T1000 (cell line): Measurements from ENCODE around the gene GKAP1.
"Not testable (repeated sequence)": the region's sequence is repeated elsewhere in the genome, so short reads cannot be mapped to it uniquely, and the experiment has no call there.

Experiments
- DNase-seq: peaks from one replicate; lab custom pipeline; 2025; ENCODE audit warnings: mixed read lengths; lab: John Stamatoyannopoulos, UW

The GKAP1 gene

DNA sequence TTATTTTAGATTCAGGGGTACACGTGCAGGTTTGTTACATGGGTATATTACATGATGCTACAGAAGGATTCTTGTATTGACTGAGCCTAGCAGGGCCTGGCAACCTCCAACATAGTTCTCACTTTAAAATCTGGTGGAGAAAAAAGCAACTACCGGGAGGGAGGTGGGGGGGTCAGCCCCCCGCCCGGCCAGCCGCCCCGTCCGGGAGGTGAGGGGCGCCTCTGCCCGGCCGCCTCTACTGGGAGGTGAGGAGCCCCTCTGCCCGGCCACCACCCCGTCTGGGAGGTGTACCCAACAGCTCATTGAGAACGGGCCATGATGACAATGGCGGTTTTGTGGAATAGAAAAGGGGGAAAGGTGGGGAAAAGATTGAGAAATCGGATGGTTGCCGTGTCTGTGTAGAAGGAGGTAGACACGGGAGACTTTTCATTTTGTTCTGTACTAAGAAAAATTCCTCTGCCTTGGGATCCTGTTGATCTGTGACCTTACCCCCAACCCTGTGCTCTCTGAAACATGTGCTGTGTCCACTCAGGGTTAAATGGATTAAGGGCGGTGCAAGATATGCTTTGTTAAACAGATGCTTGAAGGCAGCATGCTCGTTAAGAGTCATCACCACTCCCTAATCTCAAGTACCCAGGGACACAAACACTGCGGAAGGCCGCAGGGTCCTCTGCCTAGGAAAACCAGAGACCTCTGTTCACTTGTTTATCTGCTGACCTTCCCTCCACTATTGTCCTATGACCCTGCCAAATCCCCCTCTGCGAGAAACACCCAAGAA is 88.8 kb downstream of the GKAP1 start:
- DNase-seq = not testable (repeated sequence)

DNA sequence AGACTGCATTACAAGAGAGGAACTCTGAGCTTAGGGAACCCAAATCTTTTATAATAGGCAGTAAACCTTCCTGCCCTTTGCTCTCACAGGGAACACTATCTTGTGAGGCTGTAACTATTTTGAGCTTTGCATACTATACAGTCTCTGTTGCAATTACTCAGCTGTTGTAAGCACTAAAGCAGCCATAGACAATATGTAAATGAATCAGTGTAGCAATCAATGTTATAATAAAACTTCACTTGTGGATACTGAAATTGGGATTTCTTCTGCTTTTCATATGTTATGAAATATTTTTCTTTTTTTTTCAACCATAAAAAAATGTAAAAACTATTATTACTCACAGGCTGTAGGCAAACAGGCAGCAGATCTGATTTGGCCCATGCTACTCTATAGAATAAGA is 93.1 kb downstream of the GKAP1 start:
- no peak for DNase-seq

DNA sequence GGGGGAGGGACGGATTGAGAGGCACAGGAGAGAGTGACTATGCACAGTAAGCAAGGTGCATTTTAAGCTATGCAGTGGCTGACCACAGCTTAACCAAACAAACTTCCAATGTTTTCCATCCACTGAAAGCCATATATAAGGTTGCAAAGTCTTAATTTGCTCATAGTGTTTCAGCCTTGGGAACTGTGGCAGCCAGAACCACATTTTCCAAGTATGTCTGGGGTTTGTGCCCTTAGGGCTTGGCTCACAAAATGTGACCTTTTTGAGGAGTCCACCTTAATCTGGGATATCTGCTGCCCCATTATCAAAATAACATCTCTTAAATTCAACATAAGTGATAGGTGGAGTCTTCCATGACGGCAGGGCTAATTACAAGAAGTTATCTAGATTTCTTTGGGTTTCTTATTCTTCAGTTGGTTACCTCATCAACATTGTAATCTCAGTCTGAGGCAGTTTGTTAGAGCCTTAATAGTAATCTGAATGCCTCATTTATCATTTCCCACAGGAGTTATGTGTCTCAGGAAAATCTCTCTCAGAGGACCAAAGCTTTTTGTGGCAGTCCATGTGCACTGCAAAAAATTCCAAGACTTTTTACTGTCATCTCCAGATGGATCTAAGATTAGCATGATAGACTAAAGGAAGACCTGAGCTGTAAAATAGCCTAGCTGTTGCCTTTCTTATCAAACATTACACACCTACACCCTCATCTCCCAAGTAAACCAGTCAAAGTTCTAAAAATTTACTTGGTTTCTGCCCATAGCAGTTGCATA is 94.7 kb downstream of the GKAP1 start:
- no peak for DNase-seq

DNA sequence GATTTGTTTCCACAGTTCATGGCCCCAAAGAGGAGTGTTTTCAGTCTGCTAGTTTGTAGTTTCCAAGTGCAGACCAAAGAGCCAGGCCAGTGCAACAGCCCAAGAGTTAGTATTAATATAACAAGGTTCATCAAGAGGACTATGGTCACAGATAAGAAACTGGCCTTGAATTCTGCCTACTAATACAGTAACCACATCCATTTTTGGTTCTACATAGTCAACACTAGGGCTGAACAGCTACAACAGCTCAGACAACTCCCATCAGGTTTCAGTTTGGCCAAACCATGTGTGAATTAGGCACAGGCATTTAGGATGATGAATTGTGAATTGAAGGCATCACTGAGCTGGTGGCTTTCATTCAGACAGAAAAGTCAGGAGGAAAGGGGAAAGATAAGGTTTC is 96.1 kb downstream of the GKAP1 start:
- DNase-seq = no peak

DNA sequence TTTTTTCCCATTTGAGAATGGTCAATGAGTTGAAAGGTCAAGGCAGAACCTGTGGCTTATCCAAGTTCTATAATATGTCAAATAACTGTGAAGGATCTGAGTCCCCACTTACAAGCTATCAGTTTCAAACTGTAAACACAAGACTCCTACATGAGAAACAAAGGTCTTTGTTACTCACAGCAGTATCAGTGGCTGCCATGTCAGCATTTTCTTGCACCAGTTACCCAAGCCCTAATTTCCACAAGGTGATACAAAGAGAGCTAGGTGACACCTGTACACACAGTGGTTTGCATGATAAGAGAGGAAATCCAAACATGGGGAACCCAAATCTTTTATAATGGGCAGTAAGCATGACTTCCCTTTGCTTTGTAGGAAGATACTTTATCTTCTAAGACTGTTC is 101.8 kb downstream of the GKAP1 start:
- DNase-seq = no peak

DNA sequence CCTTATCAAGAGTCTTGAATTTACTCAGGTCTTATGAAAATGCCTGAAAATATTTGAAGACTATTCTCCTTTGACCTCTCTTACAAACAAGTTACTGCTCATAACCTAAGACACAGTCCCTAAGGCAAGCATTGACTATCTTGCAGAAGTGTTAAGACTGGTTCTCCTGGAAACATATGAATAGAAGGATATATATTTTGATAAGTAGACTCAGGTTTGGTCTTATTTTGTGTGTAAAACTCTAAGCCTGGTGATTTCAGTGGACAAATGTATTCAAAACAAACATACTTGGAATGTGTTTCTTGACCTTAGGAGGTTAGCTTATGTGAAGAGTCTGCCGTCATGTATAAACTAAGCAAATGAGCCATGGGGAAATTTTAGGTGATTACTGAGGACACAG is 102.3 kb downstream of the GKAP1 start:
- no peak for DNase-seq

DNA sequence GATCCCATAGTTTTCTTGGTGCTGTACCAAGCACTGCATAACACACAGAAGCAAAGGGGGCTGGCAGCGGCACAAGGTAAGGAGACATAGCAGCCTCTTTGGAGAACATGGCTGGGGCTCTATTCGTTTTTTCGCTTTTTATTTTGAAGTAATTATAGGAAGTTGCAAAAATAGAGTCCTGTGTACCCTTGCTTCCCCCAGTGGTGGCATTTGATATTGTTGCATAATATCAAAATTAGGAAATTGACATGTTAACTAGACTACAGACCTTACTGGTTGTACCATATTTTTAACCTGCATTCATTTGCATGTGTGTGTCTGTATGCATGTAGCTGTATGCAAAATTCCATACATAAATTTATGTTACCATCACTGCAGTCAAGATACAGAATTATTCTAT is 103.2 kb downstream of the GKAP1 start:
- no peak for DNase-seq

DNA sequence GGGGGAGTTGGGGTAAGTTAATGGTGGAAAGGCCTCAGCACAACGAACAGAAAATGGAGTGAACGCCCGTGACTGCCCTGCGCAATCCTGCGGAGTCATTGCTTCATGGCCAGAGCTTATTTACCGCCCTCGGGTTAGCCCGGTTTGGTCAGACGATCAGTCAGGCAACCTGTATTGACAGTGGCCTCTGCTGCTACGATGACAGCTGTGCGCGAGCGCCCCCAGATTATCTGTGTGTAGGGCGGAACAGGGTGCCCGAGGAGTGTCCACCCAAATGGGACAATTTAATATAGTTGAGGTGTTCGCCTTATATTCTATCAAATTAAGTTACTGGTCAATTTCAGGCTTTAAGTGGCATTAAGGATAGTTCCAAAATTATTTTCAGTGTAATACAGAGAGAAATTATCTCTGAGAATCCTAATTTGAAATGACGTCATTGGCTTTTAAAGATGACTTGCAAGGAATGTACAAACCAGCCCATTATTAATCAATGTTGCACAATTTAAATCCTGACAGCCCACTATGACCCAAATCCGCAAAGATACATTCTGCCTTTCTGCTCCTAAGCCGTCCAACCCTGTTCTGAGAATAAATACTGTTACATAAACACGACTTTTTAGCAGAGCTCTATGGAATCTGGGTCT is 108.9 kb downstream of the GKAP1 start:
- peak; percentile 43 for DNase-seq

DNA sequence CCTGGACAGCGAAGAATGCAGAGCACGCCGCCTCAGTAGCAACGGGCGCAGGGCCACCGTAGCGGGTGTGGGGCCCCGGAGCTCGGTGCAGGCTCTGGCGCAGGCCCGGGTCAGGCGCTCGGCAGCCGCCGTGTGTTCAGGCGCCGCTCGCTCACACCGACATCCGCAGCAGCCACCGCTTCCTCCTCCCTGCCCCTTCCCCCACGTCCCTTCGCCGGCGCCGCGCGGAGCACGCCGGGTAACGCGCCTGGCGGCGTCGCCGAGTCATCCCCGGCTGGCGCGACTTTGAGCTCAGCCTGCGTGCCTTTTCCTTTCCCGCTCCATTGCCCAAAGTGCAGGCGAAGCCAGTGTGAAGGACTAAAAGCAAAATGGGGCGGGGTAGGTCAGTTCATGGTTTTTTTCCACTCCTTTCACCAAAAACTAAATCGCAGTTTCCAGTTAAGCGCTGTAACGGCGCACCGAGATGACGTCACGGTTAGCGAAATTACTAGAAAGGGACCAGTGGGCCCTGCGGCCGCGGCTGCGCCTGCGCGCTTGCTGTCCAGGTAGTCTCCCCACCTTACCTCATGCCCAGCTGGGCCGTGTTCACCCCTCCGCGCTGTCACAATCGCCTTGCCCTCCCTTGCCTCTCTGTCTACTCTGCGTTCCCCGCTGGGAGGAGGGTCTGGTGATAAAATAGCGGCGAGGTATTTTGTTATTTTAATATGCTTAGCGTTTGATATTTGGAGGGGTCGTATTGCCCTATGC is 109.6 kb downstream of the GKAP1 start, which contains the start of gene UBQLN1:
Gene UBQLN1 (minus strand): TSS at position 191 of the 747 bp plus-strand sequence. CDS start 279 bp downstream, outside the sequence.
- peak; percentile 88 for DNase-seq

DNA sequence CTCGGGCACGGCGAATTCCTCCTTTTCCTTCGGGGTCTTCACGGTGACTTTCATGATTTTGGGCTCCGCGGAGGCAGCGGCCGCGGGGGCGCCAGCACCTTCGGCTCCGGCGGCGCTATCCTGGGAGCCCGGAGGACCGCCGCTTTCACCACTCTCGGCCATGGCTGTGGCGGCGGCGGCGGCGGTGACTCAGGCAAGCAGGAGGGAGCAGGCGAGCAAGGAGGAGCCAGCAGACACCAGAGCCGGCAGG is 110.1 kb downstream of the GKAP1 start:
- peak; percentile 75 for DNase-seq

DNA sequence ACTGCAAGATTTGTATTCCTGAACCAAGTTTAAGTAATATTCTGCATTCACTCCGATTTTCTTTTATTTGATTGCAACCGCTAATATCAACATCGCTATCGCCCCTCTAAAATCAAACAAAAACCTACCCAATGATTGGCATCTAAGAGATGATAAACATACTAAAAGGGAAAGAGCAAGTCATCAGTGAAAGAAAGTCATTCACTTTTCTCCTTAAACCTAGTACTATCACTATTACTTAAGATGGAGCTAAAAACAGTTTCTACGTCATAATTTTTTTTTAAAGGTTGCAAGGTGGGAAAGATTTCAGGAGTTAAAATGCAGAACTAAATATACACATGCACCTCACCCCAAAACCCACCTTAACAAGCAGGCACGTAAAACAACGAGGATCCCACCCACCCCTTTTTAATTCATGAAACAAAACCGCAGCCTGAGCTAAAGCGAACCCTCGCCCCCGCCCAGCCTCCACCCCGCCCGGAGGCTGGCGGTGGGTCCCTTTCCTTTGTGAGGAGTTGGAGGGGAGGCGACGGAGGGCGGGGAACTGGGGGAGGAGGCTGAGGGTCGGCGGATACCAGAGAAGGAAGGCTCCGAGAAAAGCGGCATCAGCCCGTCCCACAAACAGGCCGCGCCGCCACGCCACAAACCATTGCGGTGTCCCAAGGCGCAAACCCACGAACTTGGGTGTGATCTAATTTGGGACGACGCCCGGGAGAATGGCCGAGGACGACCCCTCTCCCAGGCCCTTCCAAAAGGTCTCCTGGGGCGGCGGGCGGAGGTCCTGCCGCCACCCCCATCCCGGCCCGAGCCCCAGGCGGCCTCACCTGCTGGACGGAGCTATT is 110.7 kb downstream of the GKAP1 start:
- DNase-seq = no peak

DNA sequence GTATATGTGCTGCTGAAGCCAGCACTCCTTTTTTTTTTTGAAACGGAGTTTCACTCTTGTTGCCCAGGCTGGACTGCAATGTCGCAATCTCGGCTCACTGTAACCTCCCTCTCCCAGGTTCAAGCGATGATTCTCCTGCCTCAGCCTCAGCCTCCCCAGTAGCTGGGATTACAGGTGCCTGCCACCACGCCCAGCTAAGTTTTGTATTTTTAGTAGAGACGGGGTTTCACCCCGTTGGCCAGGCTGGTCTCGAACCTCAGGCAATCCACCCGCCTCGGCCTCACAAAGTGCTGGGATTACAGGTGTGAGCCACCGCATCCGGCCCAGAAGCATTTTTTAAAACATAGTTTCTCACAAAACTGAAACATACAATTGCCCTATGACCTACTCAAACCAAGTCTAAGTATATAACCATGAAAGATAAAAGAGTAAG is 112.3 kb downstream of the GKAP1 start:
- DNase-seq = not testable (repeated sequence)

DNA sequence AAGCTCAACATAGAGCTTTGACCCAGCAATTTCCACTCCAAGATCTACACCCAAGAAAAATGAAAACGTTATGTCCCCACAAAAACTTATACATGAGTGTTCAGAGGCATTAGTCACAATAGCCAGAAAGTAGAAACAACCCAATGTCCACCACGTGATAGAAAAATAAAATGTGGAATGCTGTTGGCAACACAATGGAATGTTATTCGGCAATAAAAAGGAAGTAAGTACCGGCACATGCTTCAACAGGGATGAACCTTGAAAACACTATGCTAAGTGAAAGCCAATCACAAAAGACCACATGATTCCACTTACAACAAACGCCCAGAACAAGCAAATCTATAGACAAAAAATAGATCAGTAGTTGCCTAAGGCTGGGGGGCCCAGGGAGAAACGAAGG is 115.8 kb downstream of the GKAP1 start:
- no peak for DNase-seq

DNA sequence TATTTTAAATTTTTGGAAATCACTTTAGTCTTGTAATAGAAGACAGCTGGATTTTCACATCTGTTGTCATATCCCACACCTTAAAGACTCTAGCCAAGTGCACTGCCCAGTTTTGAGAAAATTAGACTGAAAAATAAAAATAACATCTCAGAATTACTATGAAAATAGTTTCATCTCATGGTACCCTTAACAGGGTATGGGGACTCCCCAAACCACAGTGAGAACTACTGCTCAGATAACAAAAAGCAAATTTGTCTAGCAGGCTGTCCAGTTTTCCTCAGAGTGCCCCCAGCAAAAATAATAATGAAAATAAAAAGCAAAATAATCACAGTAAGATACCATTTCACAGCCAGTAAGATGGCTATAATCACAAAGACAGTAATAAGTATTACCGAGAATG is 116.3 kb downstream of the GKAP1 start:
- DNase-seq = no peak

DNA sequence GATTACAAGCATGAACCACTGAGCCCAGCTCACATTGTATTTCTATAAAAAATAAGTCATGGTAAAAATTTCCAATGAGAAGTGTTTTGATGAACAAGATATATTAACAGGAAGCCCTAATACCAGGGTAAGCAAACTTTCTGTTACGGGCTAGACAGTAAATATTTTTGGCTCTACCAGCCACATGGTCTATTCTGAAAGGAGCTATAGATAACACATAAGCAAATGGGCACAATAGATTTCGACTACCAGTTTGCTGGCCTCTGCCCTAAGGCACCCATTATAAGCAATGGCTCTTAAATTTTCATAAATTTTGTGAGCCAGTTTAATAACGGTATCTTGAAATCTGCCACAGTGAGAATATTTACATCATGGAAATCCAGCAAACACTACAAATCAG is 118.0 kb downstream of the GKAP1 start:
- no peak for DNase-seq

DNA sequence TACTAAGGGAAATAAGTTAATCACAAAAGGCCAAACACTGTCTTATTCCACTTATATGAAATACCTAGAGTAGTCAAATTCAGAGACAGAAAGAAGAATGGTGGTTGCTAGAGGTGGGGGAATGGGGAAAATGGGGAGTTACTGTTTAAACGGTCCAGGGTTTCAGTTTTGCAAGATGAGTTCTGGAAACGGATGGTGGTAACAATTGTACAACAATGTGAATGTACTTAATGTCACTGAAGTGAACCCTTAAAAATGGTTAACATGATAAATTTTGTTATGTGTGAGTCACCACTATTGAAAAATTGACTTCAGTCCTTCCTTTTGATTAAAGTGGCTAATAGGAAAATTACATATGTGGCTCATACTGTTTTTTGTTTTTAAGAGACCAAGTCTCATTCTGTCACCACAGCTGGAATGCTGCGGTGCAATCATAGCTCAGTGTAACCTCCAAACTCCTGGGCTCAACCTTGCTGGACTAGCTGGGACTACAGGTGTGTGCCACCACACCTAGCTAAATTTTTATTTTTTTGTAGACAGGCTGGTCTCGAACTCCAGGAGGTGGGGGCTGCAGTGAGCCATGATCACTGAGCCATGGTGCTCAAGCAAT is 118.5 kb downstream of the GKAP1 start:
- no peak for DNase-seq

DNA sequence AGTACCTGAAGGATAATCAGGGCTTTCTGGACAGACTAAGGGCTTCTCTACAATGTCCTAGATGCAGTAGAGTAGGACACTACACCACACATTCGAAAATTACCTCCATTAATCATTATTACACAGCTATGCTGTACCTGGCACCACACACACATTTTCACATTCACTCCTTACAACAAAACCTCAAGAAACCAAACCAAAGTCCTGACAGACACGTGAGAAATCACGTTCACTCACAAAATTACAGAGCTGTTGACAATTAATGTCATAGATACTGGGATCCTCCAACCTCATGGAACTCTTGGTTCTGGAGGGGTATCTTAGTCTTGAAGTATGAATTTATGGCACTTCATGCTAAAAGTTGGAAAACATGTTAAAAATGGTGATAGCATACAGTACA is 126.1 kb downstream of the GKAP1 start:
- no peak for DNase-seq
